NCI-H128 (cell line): ENCODE results near the gene MANBA.
"Not testable (repeated sequence)": the region's sequence is repeated elsewhere in the genome, so short reads cannot be mapped to it uniquely, and the experiment has no call there.

Experiments used
- DNase-seq: peaks from one replicate; lab custom pipeline; 2025; ENCODE audit not compliant: unreplicated experiment; lab: John Stamatoyannopoulos, UW

MANBA gene

DNA sequence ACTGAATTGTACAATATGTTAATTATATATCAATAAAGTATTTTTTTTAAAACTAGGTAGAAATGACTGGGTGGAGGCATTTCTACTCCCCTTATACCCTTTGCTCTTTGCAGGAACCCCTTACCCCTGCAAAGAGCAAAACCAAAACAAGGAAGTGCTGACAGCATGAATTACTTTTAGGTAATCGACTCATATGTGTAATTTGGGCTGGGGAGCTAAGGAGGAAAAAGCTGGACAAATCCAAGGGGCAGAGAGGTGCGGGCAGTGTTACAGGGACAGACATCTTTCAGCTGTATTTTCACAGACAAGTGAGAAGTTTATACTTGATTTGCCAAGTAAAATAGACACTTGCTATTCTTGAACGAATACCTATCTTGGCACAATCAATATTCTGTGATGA is 35.5 kb downstream of the MANBA start:
- DNase-seq = no peak

DNA sequence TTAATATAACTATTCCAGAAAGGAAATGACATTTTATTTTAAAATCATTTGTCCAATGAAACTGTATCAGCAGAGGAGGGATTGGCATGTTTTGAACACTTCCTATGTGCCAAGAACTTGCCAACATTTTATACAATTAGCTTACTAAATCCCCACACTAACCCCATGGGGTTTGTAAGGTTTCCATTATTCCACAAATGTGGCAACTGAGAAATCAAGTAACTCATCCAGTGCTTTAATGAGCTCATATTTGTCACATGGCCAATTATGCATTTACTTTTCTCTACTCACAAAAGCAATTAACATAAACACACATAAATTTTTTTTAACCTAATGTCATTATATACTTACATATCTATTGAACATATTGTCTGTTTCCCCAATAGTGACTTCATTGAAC is 37.3 kb downstream of the MANBA start:
- no peak for DNase-seq

DNA sequence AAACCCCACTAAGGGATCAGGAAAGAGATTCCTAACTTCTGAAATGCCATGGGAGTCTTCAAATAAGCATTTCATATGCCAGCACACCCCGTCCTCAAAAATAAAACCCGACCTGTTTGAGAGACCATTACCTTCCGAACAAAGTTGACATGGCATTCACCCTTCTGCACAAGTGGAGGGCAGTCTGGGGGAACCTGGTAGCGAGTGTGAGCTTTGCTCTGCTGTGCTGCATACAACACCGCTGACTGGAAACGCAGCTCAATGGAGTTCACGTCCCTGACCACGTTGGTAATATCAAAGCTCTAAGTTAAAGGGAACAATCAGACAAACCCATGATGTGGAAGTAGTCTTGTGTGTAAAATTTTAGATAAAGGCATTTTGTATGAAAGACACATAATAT is 38.0 kb downstream of the MANBA start:
- DNase-seq = no peak

DNA sequence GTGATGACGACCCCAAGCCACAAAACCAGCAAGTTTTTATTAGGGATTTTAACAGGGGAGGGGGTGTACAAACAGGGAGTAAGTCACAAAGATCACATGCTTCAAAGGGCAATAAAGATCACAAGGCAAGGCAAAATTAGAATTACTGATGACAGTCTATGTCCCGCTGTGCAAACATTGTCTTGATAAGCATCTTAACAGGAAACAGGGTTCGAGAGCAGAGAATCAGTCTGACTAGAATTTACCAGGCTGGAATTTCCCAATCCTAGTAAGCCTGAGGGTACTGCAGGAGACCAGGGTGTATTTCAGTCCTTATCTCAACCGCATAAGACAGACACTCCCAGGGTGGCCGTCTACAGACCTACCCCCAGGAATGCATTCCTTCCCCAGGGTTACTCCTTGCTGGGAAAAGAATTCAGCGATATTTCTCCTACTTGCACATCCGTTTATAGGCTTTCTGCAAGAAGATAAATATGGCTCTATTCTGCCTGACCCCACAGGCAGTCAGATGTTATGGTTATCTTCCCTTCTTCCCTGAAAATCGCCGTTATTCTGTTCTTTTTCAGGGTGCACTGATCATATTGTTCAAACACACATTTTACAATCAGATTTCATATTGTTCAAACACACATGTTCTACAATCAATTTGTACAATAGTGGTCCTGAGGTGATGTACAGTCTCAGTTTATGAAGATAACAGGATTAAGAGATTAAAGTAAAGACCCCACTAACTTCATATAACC is 41.8 kb downstream of the MANBA start:
- not testable (repeated sequence) for DNase-seq

GRCh38 chr4:102717448-102718092 is 43.2 kb downstream of the MANBA start:
- DNase-seq = no peak

GRCh38 chr4:102715057-102715456 is 45.7 kb downstream of the MANBA start:
- no peak for DNase-seq

DNA sequence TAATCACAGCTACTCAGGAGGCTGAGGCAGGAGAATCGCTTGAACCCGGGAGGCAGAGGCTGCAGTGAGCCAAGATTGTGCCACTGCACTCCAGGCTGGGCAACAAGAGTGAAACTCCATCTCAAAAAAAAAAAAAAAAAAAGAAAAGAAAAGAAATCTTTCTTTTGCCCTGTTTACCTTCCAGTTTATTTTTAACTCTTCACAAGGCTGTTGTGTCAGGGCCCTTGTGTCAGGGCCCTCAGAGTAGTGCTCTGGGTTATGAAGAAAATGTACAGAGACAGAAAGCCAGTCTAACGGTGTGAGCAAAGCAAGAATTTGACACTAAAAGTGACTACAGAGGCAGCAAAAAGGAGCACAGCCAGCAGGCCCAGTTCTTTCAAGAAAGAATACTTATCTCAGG is 47.0 kb downstream of the MANBA start:
- not testable (repeated sequence) for DNase-seq

- no peak for DNase-seq
Observed at GRCh38 chr4:102713096-102713495, 47.7 kb downstream of the MANBA start.

GRCh38 chr4:102710986-102711385 is 49.8 kb downstream of the MANBA start:
- DNase-seq = no peak

DNA sequence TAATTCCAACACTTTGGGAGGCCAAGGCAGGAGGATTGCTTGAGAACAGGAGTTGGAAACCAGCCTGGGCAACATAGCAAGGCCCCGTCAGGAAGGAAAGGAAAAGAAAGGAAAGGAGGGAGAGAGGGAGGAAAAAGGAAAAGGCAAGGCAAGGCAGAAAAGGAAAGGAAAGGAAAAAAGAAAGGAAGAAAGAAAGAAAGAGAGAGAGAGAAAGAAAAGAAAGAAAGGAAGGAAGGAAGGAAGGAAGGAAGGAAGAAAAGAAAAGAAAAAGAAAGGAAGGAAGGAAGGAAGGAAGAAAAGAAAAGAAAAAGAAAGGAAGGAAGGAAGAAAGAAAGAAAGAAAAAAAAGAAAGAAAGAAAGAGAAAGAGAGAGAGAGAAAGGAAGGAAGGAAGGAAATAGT is 51.7 kb downstream of the MANBA start:
- DNase-seq = not testable (repeated sequence)

GRCh38 chr4:102707150-102707549 is 53.6 kb downstream of the MANBA start:
- DNase-seq = no peak

GRCh38 chr4:102705391-102705935 is 55.3 kb downstream of the MANBA start:
- no peak for DNase-seq

- no peak for DNase-seq
Observed at GRCh38 chr4:102696758-102697157, 64.0 kb downstream of the MANBA start.

DNA sequence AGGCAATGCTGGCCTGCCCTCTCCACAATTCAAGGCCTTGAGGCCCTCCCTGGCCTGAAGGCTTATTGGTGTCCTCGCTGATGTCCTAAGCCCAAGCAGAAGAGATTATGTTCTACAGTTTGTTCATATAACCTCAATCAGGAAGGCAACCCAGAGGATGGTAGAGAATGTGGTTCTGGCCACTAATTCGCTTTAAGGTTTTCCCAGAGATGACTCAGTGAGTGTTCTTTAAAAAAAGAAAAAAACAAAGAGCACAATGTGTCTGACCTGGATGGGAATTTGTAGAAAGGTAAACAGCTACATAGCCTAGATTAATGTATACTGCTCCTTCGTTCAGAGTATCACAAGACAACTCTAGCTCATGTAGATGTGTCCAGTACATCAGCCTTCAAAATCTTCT is 66.0 kb downstream of the MANBA start:
- DNase-seq = no peak

DNA sequence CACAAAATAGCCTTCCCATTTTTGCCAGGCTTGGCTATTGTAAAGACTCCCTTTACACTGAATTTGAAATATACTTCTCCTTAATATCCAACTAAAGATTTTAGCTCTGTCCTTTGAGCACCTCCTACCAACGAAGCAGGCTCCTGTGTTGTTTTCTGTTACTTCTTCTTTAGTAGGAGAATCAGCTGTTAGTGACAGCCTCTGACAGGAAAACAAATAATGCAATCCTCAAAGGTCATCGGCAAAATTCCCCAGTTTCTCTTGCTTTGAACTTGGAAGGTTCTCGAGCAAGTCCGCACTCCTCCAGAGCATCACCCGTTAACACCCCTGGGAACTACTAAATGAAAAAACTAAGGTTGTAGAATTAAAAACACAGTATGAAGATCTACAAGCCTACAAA is 66.9 kb downstream of the MANBA start:
- DNase-seq = no peak

- no peak for DNase-seq
Observed at GRCh38 chr4:102693262-102693850, 67.4 kb downstream of the MANBA start.

- no peak for DNase-seq
Observed at GRCh38 chr4:102692474-102692873, 68.3 kb downstream of the MANBA start.

GRCh38 chr4:102687982-102688433 is 72.8 kb downstream of the MANBA start:
- DNase-seq = no peak

GRCh38 chr4:102687373-102687981 is 73.3 kb downstream of the MANBA start:
- DNase-seq = no peak

- DNase-seq = no peak
Observed at GRCh38 chr4:102685768-102686167, 75.0 kb downstream of the MANBA start.

DNA sequence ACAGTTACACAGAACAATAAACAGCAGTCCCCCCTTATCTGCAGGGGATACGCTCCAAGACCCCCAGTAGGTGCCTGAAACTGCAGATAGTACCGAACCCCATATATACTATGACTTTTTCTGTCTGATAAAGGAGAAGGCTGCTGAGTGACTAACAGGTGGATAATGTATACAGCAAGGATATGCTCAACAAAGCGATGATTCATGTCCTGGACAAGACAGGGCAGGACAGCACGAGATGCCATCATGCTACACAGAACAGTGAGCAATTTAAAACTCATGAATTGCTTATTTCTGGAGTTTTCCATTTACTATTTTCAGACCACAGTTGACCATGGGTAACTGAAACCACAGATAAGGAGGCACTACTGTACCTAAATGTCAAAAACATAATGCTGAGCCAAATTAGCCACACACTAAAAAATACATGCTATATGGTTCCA is 76.1 kb downstream of the MANBA start:
- DNase-seq = no peak
